T47D (cell line): ENCODE data around the gene GALNT15.

Experiments
- DNase-seq, 2 experiments: peaks; one replicate each; pipeline versions ENCODE4 v3.0.0 to v3.0.0-alpha.2; 2011 to 2012; ENCODE audit warnings: low read depth in 1 of 2, low spot score in 1 of 2
- JUND ChIP-seq: IDR thresholded peaks from 2 replicates; pipeline ENCODE4 v1.6.1; 2012; ENCODE audit warnings: low read depth
- in situ Hi-C: cut with HindIII; loops from 2 replicates; pipeline ENCODE4 v1.10.0; 2016; ENCODE audit warnings: low sequenced_read_pairs, low pct_unique_long_range_greater_than_20kb

Gene GALNT15

DNA sequence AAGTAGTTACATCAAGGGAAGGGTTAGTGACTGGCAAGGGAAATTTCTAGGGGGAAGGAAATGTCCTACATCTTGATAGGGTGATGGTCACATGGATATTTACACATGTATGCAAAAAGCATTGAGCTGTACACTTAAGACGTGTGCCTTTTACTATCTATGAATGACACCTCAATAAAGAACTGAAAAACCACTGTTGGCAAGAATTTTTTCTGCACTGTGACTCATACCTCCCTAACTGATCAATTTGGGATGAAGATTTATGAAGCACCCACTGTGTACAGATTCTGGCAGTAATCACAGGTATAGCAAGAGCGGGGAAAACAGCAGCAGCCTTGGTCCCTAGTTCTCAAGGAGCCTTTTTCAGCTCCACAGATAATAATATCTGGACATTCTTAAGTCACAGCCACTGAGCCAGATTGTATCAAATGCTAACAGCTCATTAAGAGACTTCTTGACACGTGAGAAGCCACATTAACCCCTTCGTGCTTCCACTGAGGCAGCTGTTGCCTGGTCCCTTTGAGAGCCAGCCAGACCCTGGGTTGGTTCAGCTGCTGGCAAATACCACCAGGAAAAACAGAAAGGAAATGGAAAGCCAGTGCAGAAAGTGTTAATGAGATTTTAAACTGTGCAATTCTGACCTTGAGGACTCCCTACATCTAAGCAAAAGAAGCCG lies 32.0 kb upstream of the GALNT15 start:
- in situ Hi-C loops: no loop called here
- no peak for TF ChIP-seq JUND
- no peak for DNase-seq

GRCh38 chr3:16143861-16144447 lies 30.5 kb upstream of the GALNT15 start:
- no peak for DNase-seq
- no peak for TF ChIP-seq JUND
- in situ Hi-C loops: no loop called here

DNA sequence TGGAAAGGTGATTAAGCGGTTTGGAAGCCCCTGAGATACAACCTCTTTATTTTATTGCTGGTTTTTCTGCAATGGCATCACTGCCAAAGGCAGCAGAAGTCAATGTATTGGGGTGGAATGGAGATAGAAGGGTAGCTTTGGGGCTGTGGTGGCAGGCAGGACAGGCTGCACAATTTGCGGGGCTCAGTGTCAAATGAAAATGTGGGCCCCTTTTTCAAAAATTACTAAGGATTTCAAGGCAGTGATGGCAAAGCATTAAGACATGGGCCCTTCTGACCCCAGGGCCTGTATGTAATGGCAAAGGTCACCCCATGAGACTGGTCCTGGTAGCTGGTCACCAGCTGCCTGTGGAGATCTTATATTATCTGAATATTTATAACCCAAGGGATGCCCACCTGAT lies 29.3 kb upstream of the GALNT15 start:
- TF ChIP-seq JUND: no peak
- in situ Hi-C loops: no loop called here
- no peak for DNase-seq

DNA sequence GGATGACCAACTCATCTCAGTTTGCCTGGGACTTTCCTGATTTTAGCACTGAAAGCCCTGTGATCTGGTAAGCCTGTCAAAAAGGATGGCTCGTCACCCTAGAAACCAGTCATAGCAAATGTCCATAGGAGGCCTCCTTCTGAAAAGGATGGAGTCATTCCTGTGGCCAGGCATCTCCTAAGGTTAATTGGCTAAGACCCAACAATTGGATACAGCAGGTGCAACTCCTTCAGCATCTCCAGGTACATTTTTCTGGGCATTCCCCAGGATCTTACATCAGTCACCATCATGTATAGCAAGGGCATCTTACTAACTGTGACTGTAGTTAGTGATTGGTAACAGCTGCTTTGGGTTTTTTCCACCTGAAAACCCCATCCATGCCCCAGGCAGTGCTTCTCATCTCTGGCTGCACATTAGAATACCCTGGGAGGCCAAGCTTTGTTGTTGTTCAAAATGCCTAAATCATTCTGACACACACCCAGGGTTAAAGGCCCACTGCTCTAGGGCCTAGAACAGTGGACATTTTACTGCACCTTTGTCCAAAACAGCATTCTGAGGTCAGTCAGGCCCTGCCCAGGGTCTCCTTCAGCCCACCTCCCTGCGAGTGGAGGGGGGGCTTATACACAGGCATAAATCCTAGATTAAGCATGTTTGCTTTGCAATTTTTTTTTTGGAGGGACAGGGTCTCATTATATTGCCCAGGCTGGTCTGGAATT lies 28.3 kb upstream of the GALNT15 start:
- TF ChIP-seq JUND: no peak
- in situ Hi-C loops: no loop called here
- no peak for DNase-seq

- no peak for TF ChIP-seq JUND
- in situ Hi-C loops: no loop called here
- DNase-seq: no peak
These were observed 27.1 kb upstream of the GALNT15 start for GRCh38 chr3:16147220-16147994.

DNA sequence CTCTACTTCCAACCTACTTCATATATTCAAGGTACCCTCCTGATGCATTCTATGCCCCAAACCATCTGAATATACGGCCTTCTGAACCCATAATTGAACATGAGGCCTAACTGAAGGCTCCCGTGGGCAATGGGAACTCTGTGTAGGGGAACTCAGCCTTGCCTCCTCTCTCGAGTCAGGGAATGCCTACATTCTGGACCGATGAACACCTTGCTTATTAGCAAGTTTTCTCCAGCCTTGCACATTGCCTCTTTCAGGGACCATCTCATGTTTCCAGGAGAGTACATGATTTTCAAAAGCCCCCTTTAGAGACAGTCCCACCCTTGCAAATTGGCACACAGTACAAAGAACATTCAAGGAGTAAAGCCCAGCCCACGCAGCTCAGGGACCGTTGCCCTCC lies 26.3 kb upstream of the GALNT15 start:
- no peak for DNase-seq
- TF ChIP-seq JUND: no peak
- in situ Hi-C loops: no loop called here

DNA sequence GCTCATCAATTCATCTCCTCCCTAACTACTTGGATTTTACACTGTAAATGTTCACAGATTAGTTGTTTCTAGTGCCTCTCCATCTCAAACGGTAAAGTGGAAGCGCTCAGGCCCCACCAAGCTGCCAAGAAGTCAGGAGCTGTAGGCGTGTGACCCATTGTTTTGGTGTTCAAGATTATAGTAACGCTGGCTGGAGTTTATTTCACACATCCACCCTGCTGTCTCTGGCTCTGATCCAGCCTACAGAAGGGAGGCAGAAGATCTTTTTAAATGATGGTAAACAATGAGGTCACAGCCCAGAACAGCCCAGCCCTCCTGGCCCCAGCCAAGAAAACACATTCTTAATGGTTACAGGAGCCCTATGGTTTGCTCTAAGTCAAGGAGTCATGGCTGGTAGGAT lies 25.7 kb upstream of the GALNT15 start:
- no peak for TF ChIP-seq JUND
- peak in 1 of 2 experiments; percentile 15 for DNase-seq
- in situ Hi-C loops: no loop called here

DNA sequence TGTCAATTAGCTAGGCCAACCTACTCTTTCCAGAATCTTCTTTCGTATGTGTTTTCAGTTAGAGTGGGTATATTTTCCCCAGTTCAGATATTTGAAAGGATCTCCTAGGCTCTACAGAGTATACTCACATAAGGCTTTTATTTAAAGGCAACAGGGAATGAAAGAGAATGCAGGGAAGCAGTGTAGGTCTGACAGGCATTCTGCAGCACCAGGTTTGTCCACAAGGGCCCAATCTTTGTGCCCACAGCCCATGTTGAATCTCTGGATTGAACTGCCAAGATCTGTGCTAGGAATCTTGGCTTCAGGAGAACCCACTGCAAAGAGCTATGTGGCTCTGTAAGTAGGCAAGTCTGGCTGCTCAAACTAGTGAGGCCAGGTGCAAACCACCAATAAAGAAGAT lies 24.2 kb upstream of the GALNT15 start:
- DNase-seq: no peak
- in situ Hi-C loops: no loop called here
- no peak for TF ChIP-seq JUND

DNA sequence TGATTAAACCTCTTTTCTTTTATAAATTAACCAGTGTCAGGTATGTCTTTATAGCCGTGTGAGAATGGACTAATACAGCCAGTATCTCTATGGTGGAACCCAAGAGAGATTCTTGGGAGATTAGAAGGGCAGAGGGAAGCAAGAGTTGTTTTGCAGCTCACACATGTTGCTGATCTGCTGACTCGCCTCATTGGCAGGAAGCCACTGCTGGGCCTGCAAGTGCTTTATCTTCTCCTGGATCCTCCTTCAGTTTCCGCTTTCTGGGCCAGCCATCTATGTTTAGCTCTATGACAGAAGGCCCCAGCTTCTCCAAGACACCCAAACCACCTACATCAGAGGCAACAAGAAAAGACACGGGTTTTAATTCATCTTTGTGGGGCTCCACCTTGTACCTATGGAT lies 23.4 kb upstream of the GALNT15 start:
- no peak for TF ChIP-seq JUND
- in situ Hi-C loops: no loop called here
- no peak for DNase-seq

DNA sequence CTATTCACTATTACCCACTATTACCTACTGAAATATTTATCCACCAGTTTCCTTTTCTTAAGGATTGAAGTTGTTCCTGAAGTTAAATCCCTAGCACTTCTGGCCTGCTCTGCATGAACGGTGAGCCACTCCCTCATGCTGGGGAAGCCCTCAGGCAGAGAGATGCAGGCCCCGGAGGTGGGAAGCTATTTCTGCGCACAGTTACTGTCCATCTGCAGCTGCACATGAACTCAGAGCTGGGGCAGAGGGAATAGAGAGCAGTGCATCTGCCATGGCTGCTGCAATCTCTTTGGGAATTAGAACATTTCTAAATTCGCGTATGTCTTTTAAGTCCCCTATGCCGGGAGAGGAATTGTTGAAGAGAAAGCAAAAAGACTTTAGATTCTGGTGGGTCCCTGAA lies 6.3 kb upstream of the GALNT15 start:
- TF ChIP-seq JUND: no peak
- in situ Hi-C loops: no loop called here
- DNase-seq: no peak

- in situ Hi-C loops: no loop called here
- TF ChIP-seq JUND: no peak
- no peak for DNase-seq
These were observed 3.5 kb upstream of the GALNT15 start for GRCh38 chr3:16171009-16171408.

GRCh38 chr3:16171825-16172224 lies 2.7 kb upstream of the GALNT15 start:
- no peak for DNase-seq
- no peak for TF ChIP-seq JUND
- in situ Hi-C loops: no loop called here
